ENCODE results near the gene ZNF263.

The ZNF263 gene

DNA sequence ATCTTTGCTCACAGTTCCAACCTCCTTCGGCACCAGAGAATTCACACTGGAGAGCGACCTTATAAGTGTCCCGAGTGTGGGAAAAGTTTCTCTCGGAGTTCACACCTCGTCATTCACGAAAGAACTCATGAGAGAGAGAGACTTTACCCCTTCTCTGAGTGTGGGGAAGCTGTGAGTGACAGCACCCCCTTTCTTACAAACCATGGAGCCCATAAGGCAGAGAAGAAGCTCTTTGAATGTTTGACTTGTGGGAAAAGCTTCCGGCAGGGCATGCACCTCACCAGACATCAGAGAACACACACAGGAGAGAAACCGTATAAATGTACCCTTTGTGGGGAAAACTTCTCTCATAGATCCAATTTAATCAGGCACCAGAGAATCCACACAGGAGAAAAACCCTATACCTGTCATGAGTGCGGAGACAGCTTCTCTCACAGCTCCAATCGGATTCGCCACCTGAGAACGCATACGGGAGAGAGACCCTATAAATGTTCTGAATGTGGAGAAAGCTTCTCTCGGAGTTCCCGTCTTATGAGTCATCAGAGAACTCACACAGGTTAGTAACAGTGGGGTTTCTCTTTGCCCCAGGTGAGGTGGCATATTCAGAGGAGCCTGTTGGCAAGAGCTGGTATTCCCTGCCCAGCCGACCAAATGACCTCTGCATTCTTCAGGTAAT is 6.8 kb downstream of the ZNF263 start:
- Histone ChIP-seq H3K36me3 (ENCODE audit: control insufficient read depth, insufficient read depth, low read length) (peaks cover 98% of the 10 kb centered on the region), H3K9me3 (ENCODE audit: control insufficient read depth, low read length) (peaks cover 68% of the 10 kb centered on the region), H3K4me3 (ENCODE audit: extremely low read depth, insufficient read depth, low read length, poor library complexity, severe bottlenecking) (no peak overlapping the region), H3K27ac (ENCODE audit: low read depth, low read length, severe bottlenecking) (no peak overlapping the region), H3K4me1 (ENCODE audit: control insufficient read depth, insufficient read depth, low read length, poor library complexity, severe bottlenecking) (no peaks in the 10 kb centered on the region)
- 96 to 98% methylated on average over 11 to 12 of the region's 16 CpGs for WGBS, 2 experiments (ENCODE audit: insufficient coverage in 2 of 2)

DNA sequence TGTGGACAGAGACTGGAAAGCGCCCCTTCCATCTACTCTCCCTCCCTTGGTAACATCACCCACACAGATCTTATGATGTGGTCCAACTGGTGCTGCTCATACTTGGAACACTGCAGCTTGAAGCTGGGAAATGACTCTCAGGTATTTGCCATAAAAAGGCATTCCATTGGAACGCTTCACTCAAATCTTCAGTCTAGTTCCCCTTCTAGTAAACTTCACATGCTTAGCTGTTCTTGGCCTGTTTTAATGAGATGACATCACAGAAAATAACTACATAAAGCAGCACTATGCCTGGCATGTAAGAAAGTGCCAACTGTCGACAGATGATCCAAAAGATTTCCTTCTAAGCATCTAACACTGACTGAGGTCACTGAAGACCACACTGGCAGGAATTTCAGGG is 9.3 kb downstream of the ZNF263 start:
- WGBS, 2 experiments (ENCODE audit: insufficient coverage in 2 of 2) = 92 to 96% methylated on average over 2 to 3 of the region's 3 CpGs
- Histone ChIP-seq H3K9me3 (ENCODE audit: control insufficient read depth, low read length) (peaks cover 62% of the 10 kb centered on the region), H3K4me3 (ENCODE audit: extremely low read depth, insufficient read depth, low read length, poor library complexity, severe bottlenecking) (no peak overlapping the region), H3K27ac (ENCODE audit: low read depth, low read length, severe bottlenecking) (no peak overlapping the region), H3K4me1 (ENCODE audit: control insufficient read depth, insufficient read depth, low read length, poor library complexity, severe bottlenecking) (no peaks in the 10 kb centered on the region), H3K36me3 (ENCODE audit: control insufficient read depth, insufficient read depth, low read length) (peaks cover 92% of the 10 kb centered on the region)

DNA sequence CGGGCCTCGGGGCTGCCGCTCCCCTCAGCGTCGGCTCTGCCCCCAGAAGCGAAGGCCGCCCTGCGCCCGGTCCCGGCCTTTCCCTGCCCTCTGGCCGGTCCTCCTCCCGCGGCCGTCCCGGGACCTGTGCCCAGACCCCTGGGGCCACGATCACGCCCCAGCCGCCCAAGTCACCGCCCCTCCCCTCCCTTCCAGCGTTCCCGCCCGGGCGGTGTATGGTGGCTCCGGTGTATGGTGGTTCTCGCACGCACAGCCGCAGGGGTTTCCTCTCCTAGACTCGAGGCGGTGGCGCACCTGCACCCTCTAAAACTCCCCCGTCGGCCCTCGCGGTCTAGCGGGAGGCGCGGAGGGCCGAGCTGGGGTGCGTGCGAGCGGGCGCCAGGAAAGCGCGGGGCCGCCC is 11.9 kb downstream of the ZNF263 start:
- peaks cover 81% of the 10 kb centered on the region for H3K36me3 ChIP-seq (ENCODE audit: control insufficient read depth, insufficient read depth, low read length)
- WGBS, 2 experiments (ENCODE audit: insufficient coverage in 2 of 2) = 96 to 98% methylated on average over 18 to 44 of the region's 45 CpGs

DNA sequence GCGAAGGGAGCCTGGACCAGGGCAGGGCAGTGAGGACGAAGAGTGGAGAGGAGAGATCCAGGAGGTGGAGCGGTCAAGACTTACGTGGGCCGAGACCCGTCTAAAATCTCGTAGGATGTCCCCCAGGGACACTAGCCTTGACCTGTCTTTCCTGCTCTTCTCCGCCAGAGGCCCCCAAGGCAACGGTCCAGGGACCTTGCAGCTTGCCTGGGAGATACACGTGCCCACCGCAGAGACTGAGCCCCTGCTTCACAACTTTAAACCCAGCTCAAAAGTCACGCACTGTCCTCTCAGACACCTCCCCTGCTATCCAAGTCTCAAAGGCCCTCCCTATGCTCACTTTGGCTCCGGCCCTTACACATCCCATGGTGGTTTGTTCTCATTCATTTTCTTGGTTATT is 12.5 kb downstream of the ZNF263 start:
- Histone ChIP-seq H3K36me3 (ENCODE audit: control insufficient read depth, insufficient read depth, low read length) (peaks cover 81% of the 10 kb centered on the region), H3K4me3 (ENCODE audit: extremely low read depth, insufficient read depth, low read length, poor library complexity, severe bottlenecking) (no peak overlapping the region), H3K9me3 (ENCODE audit: control insufficient read depth, low read length) (peaks cover 44% of the 10 kb centered on the region), H3K4me1 (ENCODE audit: control insufficient read depth, insufficient read depth, low read length, poor library complexity, severe bottlenecking) (no peaks in the 10 kb centered on the region), H3K27ac (ENCODE audit: low read depth, low read length, severe bottlenecking) (no peak overlapping the region)
- 96% methylated on average over 6 to 12 of the region's 13 CpGs for WGBS, 2 experiments (ENCODE audit: insufficient coverage in 2 of 2)

More for the DNA sequence above, 11.9 kb downstream of the ZNF263 start:
- Histone ChIP-seq H3K4me3 (ENCODE audit: extremely low read depth, insufficient read depth, low read length, poor library complexity, severe bottlenecking) (no peak overlapping the region), H3K9me3 (ENCODE audit: control insufficient read depth, low read length) (peaks cover 45% of the 10 kb centered on the region), H3K27ac (ENCODE audit: low read depth, low read length, severe bottlenecking) (no peak overlapping the region), H3K4me1 (ENCODE audit: control insufficient read depth, insufficient read depth, low read length, poor library complexity, severe bottlenecking) (no peaks in the 10 kb centered on the region)

DNA sequence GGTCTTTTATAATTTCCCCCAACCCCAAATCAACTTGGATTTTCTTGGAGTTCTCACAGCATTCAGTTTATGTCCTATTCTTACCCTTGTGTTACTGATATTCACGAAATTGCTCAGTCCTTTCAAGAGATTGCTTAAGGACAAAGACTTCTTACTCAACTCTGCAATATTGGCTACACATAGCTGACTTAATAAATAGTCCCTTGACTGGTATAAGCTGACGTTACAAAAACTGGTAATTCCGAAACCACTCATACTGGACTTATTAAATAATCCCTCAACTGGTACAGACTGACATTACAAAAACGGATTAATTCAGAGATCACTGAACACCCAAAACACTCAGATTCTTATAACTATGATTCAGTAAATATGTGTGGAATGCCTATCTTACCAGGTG is 21.1 kb downstream of the ZNF263 start:
- Histone ChIP-seq H3K4me3 (ENCODE audit: extremely low read depth, insufficient read depth, low read length, poor library complexity, severe bottlenecking) (peak overlapping the region; percentile 69), H3K36me3 (ENCODE audit: control insufficient read depth, insufficient read depth, low read length) (peaks cover 68% of the 10 kb centered on the region), H3K9me3 (ENCODE audit: control insufficient read depth, low read length) (peaks cover 57% of the 10 kb centered on the region), H3K27ac (ENCODE audit: low read depth, low read length, severe bottlenecking) (peak overlapping the region; percentile 86), H3K4me1 (ENCODE audit: control insufficient read depth, insufficient read depth, low read length, poor library complexity, severe bottlenecking) (no peaks in the 10 kb centered on the region)
- 95 to 98% methylated on average over 3 to 4 of the region's 4 CpGs for WGBS, 2 experiments (ENCODE audit: insufficient coverage in 2 of 2)

DNA sequence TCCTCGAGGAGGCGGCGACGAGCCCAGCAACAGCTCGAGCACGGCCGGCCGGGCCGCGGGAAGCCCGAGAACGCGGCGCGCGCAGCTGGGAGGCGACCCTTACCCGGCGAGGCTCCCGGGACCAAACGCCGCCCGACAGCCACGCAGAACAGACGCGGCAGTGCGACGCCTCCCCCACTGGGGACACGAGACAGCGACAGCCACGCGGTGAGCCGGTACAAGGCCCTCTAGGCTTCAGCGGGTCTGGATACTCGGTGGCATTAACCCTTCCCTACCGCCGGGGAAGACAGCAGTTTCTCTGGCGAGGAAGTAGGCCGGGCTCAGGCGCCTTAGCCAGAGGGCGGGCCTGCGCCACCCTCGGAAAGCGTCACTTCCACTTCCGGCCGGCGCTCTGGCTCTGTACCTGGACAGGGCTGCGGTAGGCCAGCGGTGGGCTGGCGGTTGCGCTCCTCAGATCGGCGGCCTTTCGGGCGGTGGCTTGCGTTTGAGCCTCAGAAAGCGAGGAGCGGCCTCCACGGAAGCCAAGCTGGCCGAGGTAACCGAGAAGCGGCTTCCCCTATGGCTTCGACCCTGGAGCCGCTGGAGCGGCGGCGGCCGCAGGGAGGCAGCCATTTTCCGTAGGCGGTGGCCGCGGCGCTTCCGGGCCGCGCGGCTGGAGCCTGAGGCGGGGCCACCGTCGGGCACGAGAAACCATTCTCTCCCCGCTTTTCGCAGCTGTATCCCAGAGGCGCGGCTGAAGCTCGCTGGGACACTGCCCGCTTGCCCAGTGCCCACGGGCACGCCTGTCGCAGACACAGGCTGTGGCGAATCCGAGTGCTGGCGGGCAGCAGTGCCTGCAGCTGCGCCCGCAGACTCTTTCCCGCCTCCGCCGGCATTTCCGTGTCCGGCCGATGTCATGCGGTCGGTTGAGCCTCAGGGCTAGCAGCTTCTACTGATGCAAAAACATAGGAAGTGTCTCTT is 22.1 kb downstream of the ZNF263 start, which contains the start of the genes TIGD7 and ZNF75A:
TIGD7 (minus strand) TSS at position 322 of the 960 bp plus-strand sequence. CDS start 4,816 bp downstream, outside the sequence.
ZNF75A (plus strand) TSS at position 389 of the 960 bp plus-strand sequence. CDS start 2,932 bp downstream, outside the sequence.
- H3K4me3 ChIP-seq (ENCODE audit: extremely low read depth, insufficient read depth, low read length, poor library complexity, severe bottlenecking) = peak within 1 kb of the TSS; percentile 69
- WGBS, 2 experiments (ENCODE audit: insufficient coverage in 2 of 2) = 3% methylated on average over 89 to 103 of the region's 103 CpGs
- peak within 1 kb of the TSS; percentile 86 for H3K27ac ChIP-seq (ENCODE audit: low read depth, low read length, severe bottlenecking)
- peaks cover 65% of the 10 kb centered on the region for H3K9me3 ChIP-seq (ENCODE audit: control insufficient read depth, low read length)
- H3K36me3 ChIP-seq (ENCODE audit: control insufficient read depth, insufficient read depth, low read length) = peaks cover 68% of the 10 kb centered on the region
- H3K4me1 ChIP-seq (ENCODE audit: control insufficient read depth, insufficient read depth, low read length, poor library complexity, severe bottlenecking) = no peaks in the 10 kb centered on the region

DNA sequence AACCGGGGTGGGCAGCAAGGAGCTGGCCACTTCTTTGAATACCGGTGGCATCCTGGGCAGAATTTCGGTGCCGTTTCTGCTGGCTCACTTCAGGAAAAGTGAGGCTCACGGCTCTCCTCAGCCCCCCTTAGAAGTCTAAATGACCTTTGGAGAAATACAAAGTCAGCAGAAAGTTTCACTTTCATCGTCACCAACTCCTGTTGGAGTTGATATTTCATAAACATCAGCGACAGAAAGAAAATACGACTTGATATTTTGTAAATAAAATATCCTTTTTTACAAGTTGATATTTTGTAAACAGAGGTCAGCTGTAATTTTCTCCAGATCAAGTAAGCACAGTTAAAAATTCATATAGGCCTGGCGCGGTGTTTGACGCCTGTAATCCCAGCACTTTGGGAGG is 22.8 kb downstream of the ZNF263 start:
- Histone ChIP-seq H3K27ac (ENCODE audit: low read depth, low read length, severe bottlenecking) (no peak overlapping the region), H3K4me1 (ENCODE audit: control insufficient read depth, insufficient read depth, low read length, poor library complexity, severe bottlenecking) (no peaks in the 10 kb centered on the region), H3K36me3 (ENCODE audit: control insufficient read depth, insufficient read depth, low read length) (peaks cover 68% of the 10 kb centered on the region), H3K4me3 (ENCODE audit: extremely low read depth, insufficient read depth, low read length, poor library complexity, severe bottlenecking) (peak overlapping the region; percentile 69), H3K9me3 (ENCODE audit: control insufficient read depth, low read length) (peaks cover 65% of the 10 kb centered on the region)
- WGBS, 2 experiments (ENCODE audit: insufficient coverage in 2 of 2) = 72 to 78% methylated on average over 7 to 9 of the region's 11 CpGs

DNA sequence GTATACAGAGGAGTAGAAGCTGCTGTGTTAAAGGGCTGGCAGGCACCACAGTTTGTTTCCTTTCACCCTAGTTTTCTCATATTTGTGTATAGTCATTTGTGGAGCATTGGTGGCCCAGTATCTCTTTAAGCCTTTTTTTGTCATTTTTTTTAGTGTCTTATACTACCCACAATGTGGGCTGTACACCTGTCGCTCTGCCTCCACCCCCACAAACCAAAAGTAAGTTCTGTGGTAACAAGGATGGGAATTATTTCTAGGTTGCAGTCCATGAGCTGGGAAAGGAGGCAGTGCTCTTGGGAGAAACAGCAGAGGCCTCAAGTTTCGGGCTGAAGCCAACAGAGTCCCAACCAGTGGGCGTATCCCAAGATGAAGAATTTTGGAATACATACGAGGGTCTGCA is 28.2 kb downstream of the ZNF263 start:
- Histone ChIP-seq H3K27ac (ENCODE audit: low read depth, low read length, severe bottlenecking) (no peak overlapping the region), H3K4me1 (ENCODE audit: control insufficient read depth, insufficient read depth, low read length, poor library complexity, severe bottlenecking) (no peaks in the 10 kb centered on the region), H3K9me3 (ENCODE audit: control insufficient read depth, low read length) (peaks cover 83% of the 10 kb centered on the region), H3K4me3 (ENCODE audit: extremely low read depth, insufficient read depth, low read length, poor library complexity, severe bottlenecking) (no peak overlapping the region), H3K36me3 (ENCODE audit: control insufficient read depth, insufficient read depth, low read length) (peaks cover 99% of the 10 kb centered on the region)
- 94 to 97% methylated on average over 3 of the region's 4 CpGs for WGBS, 2 experiments (ENCODE audit: insufficient coverage in 2 of 2)

DNA sequence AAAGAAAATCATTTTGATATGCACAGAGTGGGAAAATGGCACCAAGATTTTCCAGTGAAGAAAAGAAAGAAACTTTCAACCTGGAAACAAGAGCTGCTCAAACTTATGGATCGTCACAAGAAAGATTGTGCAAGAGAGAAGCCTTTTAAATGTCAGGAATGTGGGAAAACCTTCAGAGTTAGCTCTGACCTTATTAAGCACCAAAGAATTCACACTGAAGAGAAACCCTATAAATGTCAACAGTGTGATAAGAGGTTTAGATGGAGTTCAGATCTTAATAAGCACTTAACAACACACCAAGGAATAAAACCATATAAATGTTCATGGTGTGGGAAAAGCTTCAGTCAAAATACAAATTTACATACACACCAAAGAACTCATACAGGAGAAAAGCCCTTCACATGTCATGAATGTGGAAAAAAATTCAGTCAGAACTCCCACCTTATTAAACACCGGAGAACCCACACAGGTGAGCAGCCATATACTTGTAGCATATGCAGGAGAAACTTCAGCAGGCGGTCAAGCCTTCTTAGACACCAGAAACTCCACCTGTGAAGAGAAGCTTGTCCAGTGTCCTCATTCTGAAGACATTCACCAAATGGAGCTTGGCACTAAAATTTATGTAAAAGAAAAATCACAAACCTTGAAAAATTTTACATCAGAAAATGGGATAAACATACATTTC is 34.2 kb downstream of the ZNF263 start:
- WGBS, 2 experiments (ENCODE audit: insufficient coverage in 2 of 2) = 80 to 94% methylated on average over 1 to 2 of the region's 3 CpGs
- Histone ChIP-seq H3K27ac (ENCODE audit: low read depth, low read length, severe bottlenecking) (no peak overlapping the region), H3K4me3 (ENCODE audit: extremely low read depth, insufficient read depth, low read length, poor library complexity, severe bottlenecking) (no peak overlapping the region), H3K36me3 (ENCODE audit: control insufficient read depth, insufficient read depth, low read length) (peaks cover 68% of the 10 kb centered on the region), H3K4me1 (ENCODE audit: control insufficient read depth, insufficient read depth, low read length, poor library complexity, severe bottlenecking) (no peaks in the 10 kb centered on the region), H3K9me3 (ENCODE audit: control insufficient read depth, low read length) (peaks cover 80% of the 10 kb centered on the region)

DNA sequence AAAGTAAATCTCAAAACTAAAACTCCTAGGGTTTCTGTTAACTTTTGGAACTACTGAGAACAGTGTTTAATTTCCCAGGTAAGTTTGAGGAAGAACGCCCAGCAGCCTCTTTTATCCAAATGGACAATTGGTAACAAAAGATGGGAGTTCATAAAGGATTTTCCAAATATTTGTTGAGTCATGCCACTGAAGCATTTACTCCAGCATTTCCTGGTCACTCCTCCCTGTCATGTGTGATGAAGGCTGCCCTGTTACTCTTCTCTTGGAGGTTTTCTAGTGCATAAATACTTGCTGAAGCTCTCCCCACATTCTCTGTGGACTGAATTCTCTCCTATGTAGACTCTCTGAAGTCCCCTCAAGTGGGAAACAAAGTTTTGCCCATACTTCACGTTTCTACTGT is 38.5 kb downstream of the ZNF263 start:
- Histone ChIP-seq H3K4me1 (ENCODE audit: control insufficient read depth, insufficient read depth, low read length, poor library complexity, severe bottlenecking) (no peaks in the 10 kb centered on the region), H3K36me3 (ENCODE audit: control insufficient read depth, insufficient read depth, low read length) (peaks cover 24% of the 10 kb centered on the region), H3K4me3 (ENCODE audit: extremely low read depth, insufficient read depth, low read length, poor library complexity, severe bottlenecking) (no peak overlapping the region), H3K27ac (ENCODE audit: low read depth, low read length, severe bottlenecking) (no peak overlapping the region), H3K9me3 (ENCODE audit: control insufficient read depth, low read length) (peaks cover 41% of the 10 kb centered on the region)
- WGBS, 2 experiments (ENCODE audit: insufficient coverage in 2 of 2) = 50 to 79% methylated on average over 1 to 2 of the region's 2 CpGs

Data from mesodermal cell (in vitro differentiated cells).